ENCODE measurements around the gene MON1A. TPM values are rescaled to one million over a fixed set of nuclear protein-coding genes. Genes with fewer than 3 reads are reported as not detected.
"Not testable (repeated sequence)": the region's sequence is repeated elsewhere in the genome, so short reads cannot be mapped to it uniquely, and the experiment has no call there.

MON1A gene
- 16.8 and 20.5 TPM in 2 replicates for total RNA-seq (2014; rRNA removed)
- polyA plus RNA-seq (2012): 10.1 TPM

GRCh38 chr3:49929291-49930167 lies at the start of gene MON1A:
Gene MON1A, minus strand, starts transcription at chr3:49929811. Its CDS starts 16,465 bp downstream, at chr3:49913346.
- peak; percentile 87 for DNase-seq (ENCODE audit: low read depth)

DNA sequence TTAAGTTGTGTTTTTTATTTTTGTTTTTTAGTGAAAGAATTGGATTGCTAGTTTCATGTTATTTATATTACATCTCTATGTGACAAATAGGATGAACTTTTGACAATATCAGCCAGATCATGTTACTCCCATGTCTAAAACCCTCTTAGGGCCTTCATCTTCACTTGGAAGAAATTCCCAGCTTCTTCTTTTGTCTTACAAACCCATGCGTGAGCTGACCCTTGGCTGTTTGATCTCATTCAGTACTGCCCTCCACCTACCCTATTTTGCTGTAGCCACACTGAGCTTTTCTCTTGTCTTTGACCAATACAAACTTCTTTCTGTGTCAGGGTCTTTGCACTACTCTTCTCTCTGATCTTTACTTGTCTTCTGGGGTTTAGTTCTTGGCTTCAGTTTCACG lies 47.3 kb upstream of the MON1A start:
- DNase-seq (ENCODE audit: low read depth): no peak

DNA sequence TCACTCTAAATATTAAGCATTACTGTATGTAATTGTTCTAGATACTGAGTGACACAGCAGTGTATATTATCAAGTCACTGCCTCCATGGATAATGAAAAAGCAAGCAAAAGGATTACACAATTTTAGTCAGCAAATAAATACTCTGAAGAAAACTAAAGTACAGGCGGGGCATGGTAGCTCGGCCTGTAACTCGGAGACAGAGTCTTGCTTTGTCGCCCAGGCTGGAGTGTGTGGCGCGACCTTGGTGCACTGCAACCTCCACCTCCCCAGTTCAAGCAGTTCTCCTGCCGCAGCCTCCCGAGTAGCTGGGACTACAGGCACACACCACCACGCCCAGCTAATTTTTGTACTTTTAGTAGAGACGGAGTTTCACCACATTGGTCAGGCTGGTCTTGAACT lies 43.0 kb upstream of the MON1A start:
- DNase-seq (ENCODE audit: low read depth): no peak

- DNase-seq (ENCODE audit: low read depth): no peak
These were observed 38.7 kb upstream of the MON1A start for GRCh38 chr3:49968346-49968745.

DNA sequence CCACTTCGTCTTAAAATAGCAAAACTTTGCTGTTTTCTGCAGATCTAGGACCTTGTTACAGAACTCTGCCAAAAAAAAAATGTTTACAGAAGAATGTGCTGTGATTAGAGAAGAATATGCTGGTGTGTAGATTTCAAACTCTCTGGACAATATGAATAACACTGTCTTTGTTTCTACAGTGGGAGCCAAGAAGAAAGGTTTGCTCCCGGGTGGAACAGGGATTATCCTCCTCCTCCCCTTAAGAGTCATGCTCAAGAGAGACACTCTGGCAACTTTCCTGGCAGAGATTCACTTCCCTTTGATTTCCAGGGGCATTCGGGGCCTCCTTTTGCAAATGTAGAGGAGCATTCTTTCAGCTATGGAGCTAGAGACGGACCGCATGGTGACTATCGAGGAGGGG lies 37.7 kb upstream of the MON1A start:
- DNase-seq (ENCODE audit: low read depth): no peak

GRCh38 chr3:49966233-49966942 lies 36.8 kb upstream of the MON1A start:
- DNase-seq (ENCODE audit: low read depth): no peak

DNA sequence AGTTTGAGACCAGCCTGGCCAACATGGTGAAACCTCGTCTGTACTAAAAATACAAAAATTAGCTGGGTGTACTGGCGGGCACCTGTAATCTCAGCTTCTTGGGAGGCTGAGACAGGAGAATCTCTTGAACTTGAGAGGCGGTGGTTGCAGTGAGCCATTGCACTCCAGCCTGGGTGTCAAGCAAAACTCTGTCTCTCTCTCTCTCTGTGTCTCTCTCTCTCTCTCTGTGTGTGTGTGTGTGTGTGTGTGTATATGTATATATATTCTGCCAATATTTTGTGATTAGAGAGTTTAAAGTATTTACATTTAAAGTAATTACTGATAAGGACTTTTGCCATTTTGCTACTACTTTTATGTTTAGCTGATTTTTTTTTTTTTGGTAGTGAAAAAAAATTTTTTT lies 26.0 kb upstream of the MON1A start:
- DNase-seq (ENCODE audit: low read depth): no peak

DNA sequence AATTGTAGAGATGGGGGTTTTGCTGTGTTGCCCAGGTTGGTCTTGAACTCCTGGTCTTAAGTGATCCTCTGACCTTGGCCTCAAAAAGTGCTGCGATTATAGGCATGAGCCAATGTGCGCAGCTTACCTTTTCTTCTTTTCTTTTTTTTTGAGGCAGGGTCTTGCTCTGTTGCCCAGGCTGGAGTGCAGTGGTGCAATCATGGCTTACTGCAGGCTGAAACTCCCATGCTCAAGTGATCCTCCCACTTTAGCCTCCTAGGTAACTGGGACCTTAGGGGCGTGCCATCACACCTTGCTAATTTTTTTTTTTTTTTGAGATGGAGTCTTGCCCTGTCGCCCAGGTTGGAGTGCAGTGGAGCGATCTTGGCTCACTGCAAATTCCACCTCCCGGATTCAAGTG lies 23.3 kb upstream of the MON1A start:
- no peak for DNase-seq (ENCODE audit: low read depth)

DNA sequence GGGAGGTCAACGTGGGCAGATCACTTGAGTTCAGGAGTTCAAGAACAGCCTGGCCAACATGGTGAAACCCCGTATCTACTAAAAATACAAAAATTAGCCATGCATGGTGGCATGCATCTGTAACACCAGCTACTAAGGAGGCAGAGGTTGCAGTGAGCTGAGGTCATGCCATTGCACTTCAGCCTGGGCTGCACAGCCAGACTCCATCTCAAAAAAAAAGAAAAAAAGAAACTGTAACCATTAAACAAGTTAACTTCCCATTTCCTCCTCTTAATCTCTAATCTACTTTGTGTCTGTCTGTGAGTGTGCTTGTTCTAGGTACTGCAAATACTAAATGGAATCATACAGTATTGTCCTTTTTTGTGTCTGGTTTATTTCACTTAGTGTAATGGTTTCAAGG lies 13.0 kb upstream of the MON1A start:
- no peak for DNase-seq (ENCODE audit: low read depth)

- DNase-seq (ENCODE audit: low read depth): no peak
These were observed 11.1 kb upstream of the MON1A start for GRCh38 chr3:49940667-49941249.

- peak; percentile 99 for DNase-seq (ENCODE audit: low read depth)
These were observed 10.5 kb upstream of the MON1A start, which contains the start of gene RBM6 for GRCh38 chr3:49939858-49940666. Gene RBM6, plus strand, starts transcription at chr3:49940150. Its CDS starts 22,492 bp downstream, at chr3:49962642.

- no peak for DNase-seq (ENCODE audit: low read depth)
These were observed 7.5 kb upstream of the MON1A start for GRCh38 chr3:49937090-49937489.

DNA sequence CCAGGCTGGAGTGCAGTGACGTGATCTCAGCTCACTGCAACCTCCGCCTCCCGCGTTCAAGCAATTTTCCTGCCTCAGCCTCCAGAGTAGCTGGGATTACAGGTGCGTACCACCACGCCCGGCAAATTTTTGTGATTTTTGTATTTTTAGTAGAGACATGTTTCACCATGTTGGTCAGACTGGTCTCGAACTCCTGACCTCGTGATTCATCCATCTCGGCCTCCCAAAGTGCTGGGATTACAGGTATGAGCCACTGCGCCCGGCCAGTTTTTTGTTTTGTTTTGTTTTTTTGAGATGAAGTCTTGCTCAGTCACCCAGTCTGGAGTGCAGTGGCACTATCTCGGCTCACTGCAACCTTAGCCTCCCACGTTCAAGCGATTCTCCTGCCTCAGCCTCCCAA lies 2.7 kb upstream of the MON1A start:
- not testable (repeated sequence) for DNase-seq (ENCODE audit: low read depth)

DNA sequence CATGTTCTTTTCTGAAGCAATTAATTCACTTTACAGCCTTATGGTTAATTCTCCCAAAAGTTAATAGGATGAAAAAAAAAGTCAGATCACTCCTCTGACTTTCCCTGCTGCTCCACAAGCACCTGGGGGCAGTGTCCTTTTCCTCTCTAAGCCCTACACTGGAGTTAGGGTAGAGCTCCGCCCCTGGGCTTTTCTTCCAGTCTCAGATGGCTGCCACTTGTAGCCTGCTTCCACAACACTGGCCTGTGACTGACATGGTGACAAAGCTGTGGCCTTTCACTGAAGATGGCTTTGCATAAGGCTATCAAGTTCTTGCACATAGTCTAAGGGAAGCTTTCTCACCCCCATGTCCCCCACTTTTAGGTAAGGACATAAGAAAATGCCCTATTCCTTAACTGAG lies 1.3 kb upstream of the MON1A start:
- DNase-seq (ENCODE audit: low read depth): no peak

- no peak for DNase-seq (ENCODE audit: low read depth)
These were observed 618 bp upstream of the MON1A start for GRCh38 chr3:49930168-49930690.

- DNase-seq (ENCODE audit: low read depth): no peak
These were observed 1.1 kb downstream of the MON1A start for GRCh38 chr3:49928481-49929017.

GRCh38 chr3:49927798-49928197 lies 1.8 kb downstream of the MON1A start:
- DNase-seq (ENCODE audit: low read depth): no peak

GRCh38 chr3:49926117-49926728 lies 3.4 kb downstream of the MON1A start:
- no peak for DNase-seq (ENCODE audit: low read depth)

GRCh38 chr3:49925485-49925884 lies 4.1 kb downstream of the MON1A start:
- DNase-seq (ENCODE audit: low read depth): no peak

DNA sequence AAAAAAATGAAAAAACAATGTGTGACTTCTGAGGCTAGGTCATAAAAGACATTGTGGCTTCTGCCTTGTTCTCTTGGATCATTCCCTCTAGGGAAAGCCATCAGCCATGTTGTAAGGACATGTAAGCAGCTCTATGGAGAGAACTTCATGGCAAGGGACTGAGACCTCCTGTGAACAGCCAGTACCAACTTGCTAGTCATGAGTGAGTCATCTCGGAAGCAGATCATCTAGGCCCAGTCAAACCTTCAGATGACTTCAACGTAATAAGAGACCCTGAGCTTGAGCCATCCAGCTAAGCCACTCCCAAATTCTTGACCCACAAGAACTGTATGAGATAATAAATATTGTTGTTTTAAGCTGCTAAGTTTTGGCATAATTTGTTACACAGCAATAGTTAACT lies 4.9 kb downstream of the MON1A start:
- peak; percentile 83 for DNase-seq (ENCODE audit: low read depth)
